UCSD-AML1 (cell line): ENCODE results near the gene CDC42BPB.

Source experiments
- DNase-seq: peaks from one replicate; lab custom pipeline; 2025; ENCODE audit not compliant: unreplicated experiment; lab: John Stamatoyannopoulos, UW

The CDC42BPB gene, protein sequence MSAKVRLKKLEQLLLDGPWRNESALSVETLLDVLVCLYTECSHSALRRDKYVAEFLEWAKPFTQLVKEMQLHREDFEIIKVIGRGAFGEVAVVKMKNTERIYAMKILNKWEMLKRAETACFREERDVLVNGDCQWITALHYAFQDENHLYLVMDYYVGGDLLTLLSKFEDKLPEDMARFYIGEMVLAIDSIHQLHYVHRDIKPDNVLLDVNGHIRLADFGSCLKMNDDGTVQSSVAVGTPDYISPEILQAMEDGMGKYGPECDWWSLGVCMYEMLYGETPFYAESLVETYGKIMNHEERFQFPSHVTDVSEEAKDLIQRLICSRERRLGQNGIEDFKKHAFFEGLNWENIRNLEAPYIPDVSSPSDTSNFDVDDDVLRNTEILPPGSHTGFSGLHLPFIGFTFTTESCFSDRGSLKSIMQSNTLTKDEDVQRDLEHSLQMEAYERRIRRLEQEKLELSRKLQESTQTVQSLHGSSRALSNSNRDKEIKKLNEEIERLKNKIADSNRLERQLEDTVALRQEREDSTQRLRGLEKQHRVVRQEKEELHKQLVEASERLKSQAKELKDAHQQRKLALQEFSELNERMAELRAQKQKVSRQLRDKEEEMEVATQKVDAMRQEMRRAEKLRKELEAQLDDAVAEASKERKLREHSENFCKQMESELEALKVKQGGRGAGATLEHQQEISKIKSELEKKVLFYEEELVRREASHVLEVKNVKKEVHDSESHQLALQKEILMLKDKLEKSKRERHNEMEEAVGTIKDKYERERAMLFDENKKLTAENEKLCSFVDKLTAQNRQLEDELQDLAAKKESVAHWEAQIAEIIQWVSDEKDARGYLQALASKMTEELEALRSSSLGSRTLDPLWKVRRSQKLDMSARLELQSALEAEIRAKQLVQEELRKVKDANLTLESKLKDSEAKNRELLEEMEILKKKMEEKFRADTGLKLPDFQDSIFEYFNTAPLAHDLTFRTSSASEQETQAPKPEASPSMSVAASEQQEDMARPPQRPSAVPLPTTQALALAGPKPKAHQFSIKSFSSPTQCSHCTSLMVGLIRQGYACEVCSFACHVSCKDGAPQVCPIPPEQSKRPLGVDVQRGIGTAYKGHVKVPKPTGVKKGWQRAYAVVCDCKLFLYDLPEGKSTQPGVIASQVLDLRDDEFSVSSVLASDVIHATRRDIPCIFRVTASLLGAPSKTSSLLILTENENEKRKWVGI (N-terminal part only)

GRCh38 chr14:103057372-103058163 is at the start of gene CDC42BPB:
Gene CDC42BPB, minus strand, starts transcription at chr14:103057549. Its CDS starts 376 bp downstream, at chr14:103057173.
- peak; percentile 91 for DNase-seq

GRCh38 chr14:103105580-103106150 is 48.3 kb upstream of the CDC42BPB start:
- peak; percentile 34 for DNase-seq

- DNase-seq = peak; percentile 66
These were observed 47.5 kb upstream of the CDC42BPB start for GRCh38 chr14:103104654-103105452.

- DNase-seq = no peak
These were observed 47.0 kb upstream of the CDC42BPB start for GRCh38 chr14:103104389-103104653.

DNA sequence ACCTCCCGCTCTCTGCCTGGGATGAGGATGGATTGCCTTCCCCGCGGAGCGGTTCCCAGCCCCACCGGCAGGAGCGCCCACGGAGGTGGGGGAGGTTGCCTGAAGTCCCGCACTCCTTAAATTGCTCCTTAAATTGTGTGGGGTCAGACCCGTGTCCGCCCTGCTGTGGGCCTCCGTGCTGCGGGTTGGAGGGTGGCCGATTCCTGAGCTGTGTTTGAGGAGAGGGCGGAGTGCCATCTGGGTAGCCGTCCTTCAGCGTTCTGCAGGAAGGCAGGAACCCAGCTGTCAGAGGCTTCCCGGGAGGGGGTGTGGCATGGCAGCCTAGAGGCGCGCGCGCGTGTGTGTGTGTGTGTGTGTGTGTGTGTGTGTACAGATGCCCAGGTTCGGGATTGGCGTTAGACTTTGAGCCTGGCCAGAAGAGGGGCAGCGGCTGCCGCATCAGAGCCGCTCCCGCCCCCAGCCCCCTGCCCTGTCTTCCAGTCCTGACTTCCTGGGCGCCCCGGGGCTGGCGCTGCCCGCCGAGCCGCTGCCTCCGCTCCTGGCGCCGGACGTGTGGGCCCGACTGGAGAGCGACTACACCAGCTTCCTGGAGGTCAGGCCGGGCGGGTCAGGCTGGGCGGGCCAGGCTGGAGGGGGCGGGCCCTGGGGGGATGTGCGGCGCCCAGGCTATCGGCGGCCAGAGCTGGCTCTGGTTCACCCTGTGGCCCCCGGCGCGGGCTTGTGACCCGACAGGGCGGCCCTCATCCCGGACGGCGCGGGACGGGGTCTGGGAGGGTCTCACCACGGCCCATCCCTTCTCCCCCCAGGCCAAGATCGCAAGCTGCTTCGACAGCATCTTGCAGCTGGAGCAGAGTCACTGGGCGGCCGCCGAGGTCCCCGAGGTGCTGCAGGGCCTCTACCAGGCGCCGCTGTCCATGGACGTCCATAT is 46.4 kb upstream of the CDC42BPB start:
- peak; percentile 85 for DNase-seq

DNA sequence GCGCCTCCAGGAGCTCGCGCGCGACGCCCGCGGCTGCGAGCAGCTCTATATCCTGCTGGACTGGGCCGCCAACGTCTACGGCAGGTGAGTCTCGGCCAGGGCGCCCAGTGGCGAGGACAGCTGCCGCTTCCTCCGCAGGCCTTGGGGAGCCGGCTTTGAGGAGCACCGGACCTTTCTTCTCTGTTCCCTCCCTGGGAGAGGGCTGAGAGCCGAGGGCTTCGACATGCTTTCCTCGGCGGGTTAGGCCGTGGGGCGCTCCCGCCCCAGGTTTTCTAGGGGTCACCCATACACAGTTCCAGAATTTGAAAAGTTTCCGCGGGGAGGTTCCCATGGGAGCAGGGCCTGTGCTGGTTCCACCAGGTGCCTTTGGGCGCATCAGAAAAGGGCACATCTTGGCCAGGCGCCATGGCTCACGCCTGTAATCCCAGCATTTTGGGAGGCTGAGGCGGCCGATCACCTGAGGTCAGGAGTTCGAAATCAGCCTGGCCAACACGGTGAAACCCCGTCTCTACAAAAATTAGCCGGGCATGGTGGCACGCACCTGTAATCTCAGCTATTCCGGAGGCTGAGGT is 45.4 kb upstream of the CDC42BPB start:
- no peak for DNase-seq

GRCh38 chr14:103101963-103102688 is 44.8 kb upstream of the CDC42BPB start:
- DNase-seq = no peak

DNA sequence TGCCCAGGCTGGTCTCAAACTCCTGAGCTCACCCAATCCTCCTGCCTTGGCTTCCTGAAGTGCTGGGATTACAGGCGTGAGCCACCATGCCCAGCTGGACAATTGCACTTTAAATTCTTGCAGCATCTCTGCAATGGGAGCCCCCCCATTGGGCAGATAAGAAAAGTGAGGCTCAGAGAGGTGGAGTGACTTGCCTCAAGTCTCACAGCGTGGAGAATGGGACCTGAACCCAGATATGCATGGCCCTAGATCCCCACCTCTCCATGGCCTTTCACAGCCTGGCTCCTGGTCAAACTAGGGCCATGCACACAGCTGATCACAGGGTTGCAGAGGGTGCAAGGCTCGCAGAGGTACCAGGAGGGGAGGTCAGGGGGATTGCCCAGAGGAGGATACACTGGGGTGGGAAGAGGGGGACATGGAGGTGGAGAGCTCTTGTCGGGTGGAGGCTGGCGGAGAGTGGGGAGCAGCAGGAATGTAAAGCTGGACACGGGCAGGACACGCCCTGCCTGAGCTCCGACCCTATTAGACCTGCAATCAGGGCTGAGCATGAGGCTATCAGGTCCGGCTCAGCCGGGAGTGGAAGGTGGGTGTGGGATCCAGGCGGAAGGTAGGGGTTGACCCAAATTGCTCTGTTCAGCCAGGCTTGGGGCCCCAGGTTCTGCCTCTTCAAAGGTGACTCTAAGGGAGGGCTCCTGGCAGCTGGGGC is 44.1 kb upstream of the CDC42BPB start:
- DNase-seq = no peak

GRCh38 chr14:103100281-103101121 is 43.2 kb upstream of the CDC42BPB start:
- DNase-seq = no peak

DNA sequence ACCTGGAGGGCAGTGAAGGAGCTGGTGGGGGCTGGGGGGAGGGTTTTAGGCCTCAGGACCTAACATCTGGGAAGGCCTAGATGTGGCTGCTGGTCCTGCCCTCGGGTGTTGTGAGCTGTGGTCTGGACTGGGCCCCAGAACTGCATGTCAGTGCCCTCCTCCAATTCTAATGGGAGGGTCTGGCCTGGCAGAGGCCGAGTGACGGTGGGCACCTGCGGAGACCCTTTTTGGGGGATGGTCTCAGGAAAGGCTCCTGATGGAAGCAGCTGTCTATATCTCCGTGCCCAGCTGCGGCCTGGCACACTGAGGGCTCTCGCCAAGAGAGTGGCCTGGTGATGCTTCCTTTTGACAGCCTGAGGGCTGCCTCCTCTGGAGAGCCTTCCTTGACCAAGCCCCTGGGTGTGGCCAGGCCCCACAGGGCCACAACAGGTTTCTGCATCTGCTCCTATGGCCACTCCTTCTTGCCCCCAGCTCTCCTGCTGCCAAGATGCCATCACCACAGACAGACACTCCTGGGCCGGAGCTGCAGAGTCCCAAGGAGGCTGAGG is 42.5 kb upstream of the CDC42BPB start:
- no peak for DNase-seq

DNA sequence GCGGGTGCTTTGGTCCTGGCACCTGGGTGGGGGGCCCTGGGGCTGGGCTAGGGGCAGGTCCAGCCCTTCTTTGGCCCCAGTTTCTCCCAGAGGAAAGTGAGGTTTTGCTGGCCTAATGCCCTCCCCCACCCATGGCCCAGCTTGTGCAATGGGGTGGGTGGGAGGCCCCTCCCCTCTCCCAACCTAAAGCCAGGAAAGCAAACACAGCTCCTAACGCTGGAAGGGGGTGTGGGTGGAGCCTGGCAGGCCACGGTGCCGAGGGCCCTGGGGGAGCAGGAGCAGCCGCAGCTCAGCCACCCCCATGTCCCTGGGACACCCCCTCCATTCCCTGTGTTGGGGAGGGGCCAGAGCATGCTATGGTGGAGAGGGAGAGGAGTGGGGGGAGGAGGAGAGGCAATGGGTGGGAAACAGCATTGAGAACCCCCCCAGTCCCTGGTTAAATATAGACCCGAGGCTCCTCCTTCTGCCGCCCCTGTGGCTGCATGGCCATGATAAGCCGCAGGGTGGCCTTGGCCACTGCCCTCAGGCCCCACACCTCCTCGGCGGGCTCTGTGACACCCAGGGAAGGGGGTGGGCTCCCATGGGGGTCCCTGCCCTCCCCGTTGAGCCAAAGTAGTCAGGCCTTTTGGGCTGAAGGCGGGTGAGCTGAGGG is 41.9 kb upstream of the CDC42BPB start:
- peak; percentile 70 for DNase-seq

DNA sequence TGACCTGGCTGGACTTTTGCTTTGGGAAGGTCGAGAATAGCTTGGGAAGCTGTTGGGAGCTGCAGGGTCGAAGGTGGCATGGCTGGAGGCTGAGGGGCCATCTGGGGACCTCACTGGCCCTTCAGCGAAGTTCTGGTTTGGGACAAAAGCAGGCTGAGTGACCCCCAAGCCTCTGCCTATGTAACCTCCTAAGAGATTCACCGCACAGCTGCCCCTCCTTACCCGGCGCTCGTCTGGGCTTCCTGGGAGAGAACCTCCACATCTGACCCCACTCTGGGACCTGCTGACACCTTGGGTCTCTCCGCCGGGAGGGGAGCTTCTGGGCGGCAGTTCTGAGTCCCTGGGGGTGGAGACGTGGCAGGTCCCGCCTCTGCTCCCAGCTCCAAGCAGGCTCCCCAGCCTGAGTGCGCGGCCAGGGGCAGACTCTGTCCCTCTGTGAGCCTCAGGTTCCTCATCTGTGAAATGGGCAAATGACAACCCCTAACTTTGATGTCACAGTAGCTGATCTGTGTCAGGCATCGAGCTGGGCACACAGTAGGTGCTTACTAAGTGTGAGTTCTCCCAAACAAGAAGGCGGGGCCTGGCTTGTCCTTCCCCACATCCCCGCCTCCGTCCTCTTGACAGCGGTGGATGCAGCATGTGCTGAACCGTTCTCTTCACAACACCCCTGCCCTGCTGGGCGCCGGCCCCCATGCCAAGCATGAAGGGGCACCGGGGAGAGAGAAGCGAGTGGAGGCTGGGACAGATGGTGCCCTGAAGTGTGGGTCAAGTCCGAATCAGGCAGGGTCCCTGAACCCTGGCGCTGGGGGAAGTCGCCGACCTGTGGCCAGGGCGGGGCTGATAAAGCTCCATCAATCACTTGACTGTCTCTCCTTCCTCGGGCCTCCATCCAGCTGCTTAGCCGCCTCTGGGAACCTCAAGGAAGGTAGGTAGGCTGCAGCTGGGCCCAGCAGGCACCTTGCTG is 40.9 kb upstream of the CDC42BPB start:
- no peak for DNase-seq

DNA sequence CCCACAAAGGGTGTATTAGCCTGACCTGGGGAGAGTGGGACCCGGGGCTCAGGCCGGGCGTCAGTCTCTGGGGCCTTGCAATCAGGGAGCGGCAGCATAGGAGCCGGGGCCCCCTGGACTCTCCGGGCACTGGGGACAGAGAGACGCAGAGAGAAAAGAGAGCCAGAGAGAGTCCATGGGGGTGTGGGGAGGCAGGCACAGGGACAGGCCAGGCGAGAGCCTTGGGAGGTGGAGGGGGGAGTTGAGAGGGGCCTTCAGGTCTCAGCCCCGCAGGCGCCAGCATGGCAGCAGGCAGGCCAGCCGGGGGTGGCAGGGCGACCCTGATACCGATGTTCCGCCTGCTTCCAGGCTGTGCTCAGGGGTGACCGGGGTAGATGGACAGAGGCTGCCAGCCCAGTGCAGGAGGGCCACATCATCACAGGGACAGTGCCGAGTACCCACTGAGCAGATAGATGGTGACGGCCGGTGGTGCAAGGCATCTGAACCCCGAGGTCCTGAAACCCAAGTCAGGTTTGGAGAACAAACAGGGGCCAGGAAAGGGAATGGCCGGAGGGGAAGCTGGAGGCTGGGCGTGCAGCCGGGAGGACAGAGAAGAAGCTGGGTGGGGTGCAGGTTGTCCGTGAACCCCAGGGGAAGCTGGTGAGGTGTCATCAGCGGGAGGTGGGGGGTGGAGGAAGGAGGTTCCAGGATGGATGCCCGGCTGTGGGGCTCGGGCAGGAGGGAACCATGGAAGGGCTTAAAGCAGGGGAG is 40.1 kb upstream of the CDC42BPB start:
- DNase-seq = no peak
